ENCODE data around the gene GATB.

DNA sequence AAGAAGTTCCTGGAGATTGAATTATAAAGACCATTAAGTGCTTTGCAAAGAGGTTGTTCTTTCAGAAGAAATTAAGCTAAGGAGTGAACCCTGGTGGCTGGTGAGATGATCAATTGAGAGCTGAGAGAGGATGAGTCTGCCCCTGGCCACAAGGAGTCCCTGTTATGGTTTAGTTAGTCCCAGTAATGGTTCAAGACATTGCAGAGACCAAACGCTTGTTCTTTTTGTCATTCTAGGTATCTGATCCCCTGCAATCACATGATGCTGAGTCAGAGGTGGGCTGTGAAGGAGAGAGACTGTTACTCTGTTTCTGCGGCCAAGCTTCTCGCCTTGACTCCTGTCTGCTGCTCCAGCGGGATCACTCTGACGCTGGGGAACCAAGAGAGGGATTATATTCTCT is 114.5 kb downstream of the GATB start:
- TF ChIP-seq, protein P1, sequence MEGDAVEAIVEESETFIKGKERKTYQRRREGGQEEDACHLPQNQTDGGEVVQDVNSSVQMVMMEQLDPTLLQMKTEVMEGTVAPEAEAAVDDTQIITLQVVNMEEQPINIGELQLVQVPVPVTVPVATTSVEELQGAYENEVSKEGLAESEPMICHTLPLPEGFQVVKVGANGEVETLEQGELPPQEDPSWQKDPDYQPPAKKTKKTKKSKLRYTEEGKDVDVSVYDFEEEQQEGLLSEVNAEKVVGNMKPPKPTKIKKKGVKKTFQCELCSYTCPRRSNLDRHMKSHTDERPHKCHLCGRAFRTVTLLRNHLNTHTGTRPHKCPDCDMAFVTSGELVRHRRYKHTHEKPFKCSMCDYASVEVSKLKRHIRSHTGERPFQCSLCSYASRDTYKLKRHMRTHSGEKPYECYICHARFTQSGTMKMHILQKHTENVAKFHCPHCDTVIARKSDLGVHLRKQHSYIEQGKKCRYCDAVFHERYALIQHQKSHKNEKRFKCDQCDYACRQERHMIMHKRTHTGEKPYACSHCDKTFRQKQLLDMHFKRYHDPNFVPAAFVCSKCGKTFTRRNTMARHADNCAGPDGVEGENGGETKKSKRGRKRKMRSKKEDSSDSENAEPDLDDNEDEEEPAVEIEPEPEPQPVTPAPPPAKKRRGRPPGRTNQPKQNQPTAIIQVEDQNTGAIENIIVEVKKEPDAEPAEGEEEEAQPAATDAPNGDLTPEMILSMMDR (IDR thresholded peaks at IDR 0.05; ENCODE audit: poor library complexity) = no peak
- TF ChIP-seq EZH2phosphoT487 (IDR thresholded peaks at IDR 0.05; ENCODE audit: low read depth, severe bottlenecking, unreplicated experiment) = no peak

Data from hepatocyte (in vitro differentiated cells).